ENCODE results near the gene CCDC27.
"Not testable (repeated sequence)": the region's sequence is repeated elsewhere in the genome, so short reads cannot be mapped to it uniquely, and the experiment has no call there.

CCDC27 gene

DNA sequence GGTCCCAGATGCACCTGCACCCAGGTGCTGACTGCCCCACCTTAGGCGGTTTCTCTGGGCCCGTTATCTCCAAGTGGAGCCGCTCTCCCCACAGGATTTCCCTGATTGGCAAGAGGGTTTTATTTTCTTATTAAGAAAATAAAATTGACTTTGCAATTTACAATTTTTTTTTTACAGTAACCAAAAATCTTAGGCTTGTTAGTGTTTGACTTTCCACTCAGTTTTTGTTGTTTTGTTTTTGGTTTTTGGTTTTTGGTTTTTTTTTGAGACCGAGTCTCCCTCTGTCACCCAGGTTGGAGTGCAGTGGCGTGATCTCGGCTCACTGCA lies 4.8 kb upstream of the CCDC27 start:
- Histone ChIP-seq H3K4me1 (ENCODE audit: control insufficient read depth, insufficient read depth, low read length) (peaks cover 19% of the 10 kb centered on the region), H3K27me3 (ENCODE audit: control insufficient read depth, insufficient read depth, low read length) (peaks cover 15% of the 10 kb centered on the region; the same call in 1 of the 2 replicates), H3K9ac (ENCODE audit: low read length) (no peak overlapping the region), H3K9me3 (ENCODE audit: control insufficient read depth, insufficient read depth, low read depth, low read length) (no peaks in the 10 kb centered on the region), H3K4me3 (ENCODE audit: low read depth, low read length) (peak overlapping the region; percentile 62; the same call in 1 of the 2 replicates), H3K36me3 (ENCODE audit: control insufficient read depth, insufficient read depth, low read length) (peaks cover 13% of the 10 kb centered on the region), H3K27ac (ENCODE audit: low read depth, low read length) (no peak overlapping the region)

DNA sequence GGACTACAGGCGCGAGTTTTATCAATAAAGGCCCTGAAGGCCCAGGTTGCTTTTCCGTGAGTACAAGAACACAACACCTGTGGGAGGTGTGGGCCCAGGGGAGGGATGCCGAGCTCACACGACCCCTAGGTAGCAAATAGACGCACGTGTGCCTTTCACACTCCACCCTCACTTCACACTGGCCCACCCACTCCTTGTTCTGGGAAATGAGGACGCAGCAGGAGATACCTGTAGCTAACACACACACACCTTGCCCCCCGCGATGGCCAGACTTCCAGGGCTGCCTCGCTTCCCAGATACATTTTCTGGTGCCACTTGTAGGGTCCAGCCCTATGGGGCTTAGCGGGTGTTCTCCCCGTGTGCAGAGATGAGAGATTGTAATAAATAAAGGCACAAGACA lies 4.3 kb upstream of the CCDC27 start:
- Histone ChIP-seq H3K9ac (ENCODE audit: low read length) (no peak overlapping the region), H3K27me3 (ENCODE audit: control insufficient read depth, insufficient read depth, low read length) (peaks cover 18% of the 10 kb centered on the region; the same call in 1 of the 2 replicates), H3K4me3 (ENCODE audit: low read depth, low read length) (no peak overlapping the region)

DNA sequence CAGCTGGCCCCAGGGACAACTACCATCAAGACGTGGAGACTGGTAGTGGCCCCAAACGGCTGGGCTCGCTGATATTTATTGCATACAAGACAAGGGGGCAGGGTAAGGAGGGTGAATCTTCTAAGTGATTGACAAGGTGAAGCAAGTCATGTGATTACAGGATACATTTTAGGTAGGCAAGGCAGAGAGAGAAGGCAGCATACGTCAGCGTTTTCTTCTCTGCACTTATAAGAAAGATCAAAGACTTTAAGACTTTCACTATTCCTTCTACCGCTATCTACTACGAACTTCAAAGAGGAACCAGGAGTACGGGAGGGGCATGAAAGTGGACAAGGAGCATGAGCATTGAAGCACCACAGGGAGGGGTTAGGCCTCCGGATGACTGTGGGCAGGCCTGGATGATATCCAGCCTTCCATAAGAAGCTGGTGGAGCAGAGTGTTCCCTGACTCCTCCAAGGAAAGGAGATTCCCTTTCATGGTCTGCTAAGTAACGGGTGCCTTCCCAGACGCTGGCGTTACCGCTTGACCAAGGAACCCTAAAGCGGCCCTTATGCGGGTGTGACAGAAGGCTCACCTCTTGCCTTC lies 3.8 kb upstream of the CCDC27 start:
- not testable (repeated sequence) for H3K9me3 ChIP-seq (ENCODE audit: control insufficient read depth, insufficient read depth, low read depth, low read length); H3K27ac ChIP-seq (ENCODE audit: low read depth, low read length)

More for the DNA sequence above, 4.3 kb upstream of the CCDC27 start:
- H3K4me1 ChIP-seq (ENCODE audit: control insufficient read depth, insufficient read depth, low read length), result peaks cover 19% of the 10 kb centered on the region
- peaks cover 9% of the 10 kb centered on the region for H3K36me3 ChIP-seq (ENCODE audit: control insufficient read depth, insufficient read depth, low read length)
- H3K27ac ChIP-seq (ENCODE audit: low read depth, low read length), result no peak overlapping the region
- no peaks in the 10 kb centered on the region for H3K9me3 ChIP-seq (ENCODE audit: control insufficient read depth, insufficient read depth, low read depth, low read length)

DNA sequence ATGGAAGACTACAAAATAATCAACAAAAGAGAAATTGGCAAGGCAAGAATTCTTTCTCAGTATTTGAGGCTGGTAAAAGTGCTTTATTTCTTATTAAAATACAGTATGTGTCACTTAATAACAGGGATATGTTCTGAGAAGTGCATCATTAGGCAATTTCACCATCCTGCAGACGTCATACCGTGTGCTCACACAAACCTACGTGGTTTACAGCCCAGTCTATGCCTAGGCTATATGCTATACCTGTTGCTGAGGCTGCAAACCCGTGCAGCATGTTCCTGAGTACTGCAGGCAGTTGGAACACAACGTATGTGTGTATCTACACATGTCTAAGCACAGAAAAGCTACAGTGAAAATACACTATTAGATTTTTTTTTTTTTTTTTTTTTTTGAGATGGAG lies 2.7 kb upstream of the CCDC27 start:
- Histone ChIP-seq H3K27ac (ENCODE audit: low read depth, low read length) (no peak overlapping the region), H3K9me3 (ENCODE audit: control insufficient read depth, insufficient read depth, low read depth, low read length) (no peaks in the 10 kb centered on the region), H3K9ac (ENCODE audit: low read length) (no peak overlapping the region), H3K4me1 (ENCODE audit: control insufficient read depth, insufficient read depth, low read length) (peaks cover 19% of the 10 kb centered on the region), H3K4me3 (ENCODE audit: low read depth, low read length) (no peak overlapping the region), H3K36me3 (ENCODE audit: control insufficient read depth, insufficient read depth, low read length) (peaks cover 5% of the 10 kb centered on the region; the same call in 1 of the 2 replicates), H3K27me3 (ENCODE audit: control insufficient read depth, insufficient read depth, low read length) (peaks cover 18% of the 10 kb centered on the region; the same call in 1 of the 2 replicates)

More for the DNA sequence above, 3.8 kb upstream of the CCDC27 start:
- not testable (repeated sequence) for H3K9ac ChIP-seq (ENCODE audit: low read length); H3K36me3 ChIP-seq (ENCODE audit: control insufficient read depth, insufficient read depth, low read length); H3K4me3 ChIP-seq (ENCODE audit: low read depth, low read length)
- peaks cover 18% of the 10 kb centered on the region; the same call in 1 of the 2 replicates for H3K27me3 ChIP-seq (ENCODE audit: control insufficient read depth, insufficient read depth, low read length)
- H3K4me1 ChIP-seq (ENCODE audit: control insufficient read depth, insufficient read depth, low read length), result peaks cover 19% of the 10 kb centered on the region

DNA sequence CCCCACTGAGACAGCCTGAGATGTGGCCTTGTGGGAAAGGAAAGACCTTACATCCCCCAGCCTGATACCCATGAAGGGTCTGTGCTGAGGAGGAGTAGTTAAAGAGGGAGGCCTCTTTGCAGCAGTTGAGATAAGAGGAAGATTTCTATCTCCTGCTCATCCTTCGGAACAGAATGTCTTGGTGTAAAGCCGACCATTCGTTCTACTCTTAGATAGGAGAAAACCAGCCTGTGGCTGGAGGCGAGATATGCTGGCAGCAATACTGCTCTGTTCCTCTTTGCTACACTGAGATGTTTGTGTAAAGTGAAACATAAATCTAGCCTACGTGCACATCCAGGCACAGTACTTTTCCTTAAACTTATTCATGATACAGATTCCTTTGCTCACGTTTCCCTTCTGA lies 1.5 kb upstream of the CCDC27 start:
- no peaks in the 10 kb centered on the region for H3K36me3 ChIP-seq (ENCODE audit: control insufficient read depth, insufficient read depth, low read length)
- H3K27me3 ChIP-seq (ENCODE audit: control insufficient read depth, insufficient read depth, low read length), result peaks cover 18% of the 10 kb centered on the region; the same call in 1 of the 2 replicates
- no peak overlapping the region for H3K4me3 ChIP-seq (ENCODE audit: low read depth, low read length)
- peaks cover 7% of the 10 kb centered on the region for H3K4me1 ChIP-seq (ENCODE audit: control insufficient read depth, insufficient read depth, low read length)
- H3K9me3 ChIP-seq (ENCODE audit: control insufficient read depth, insufficient read depth, low read depth, low read length), result no peaks in the 10 kb centered on the region
- H3K27ac ChIP-seq (ENCODE audit: low read depth, low read length), result no peak overlapping the region
- no peak overlapping the region for H3K9ac ChIP-seq (ENCODE audit: low read length)

DNA sequence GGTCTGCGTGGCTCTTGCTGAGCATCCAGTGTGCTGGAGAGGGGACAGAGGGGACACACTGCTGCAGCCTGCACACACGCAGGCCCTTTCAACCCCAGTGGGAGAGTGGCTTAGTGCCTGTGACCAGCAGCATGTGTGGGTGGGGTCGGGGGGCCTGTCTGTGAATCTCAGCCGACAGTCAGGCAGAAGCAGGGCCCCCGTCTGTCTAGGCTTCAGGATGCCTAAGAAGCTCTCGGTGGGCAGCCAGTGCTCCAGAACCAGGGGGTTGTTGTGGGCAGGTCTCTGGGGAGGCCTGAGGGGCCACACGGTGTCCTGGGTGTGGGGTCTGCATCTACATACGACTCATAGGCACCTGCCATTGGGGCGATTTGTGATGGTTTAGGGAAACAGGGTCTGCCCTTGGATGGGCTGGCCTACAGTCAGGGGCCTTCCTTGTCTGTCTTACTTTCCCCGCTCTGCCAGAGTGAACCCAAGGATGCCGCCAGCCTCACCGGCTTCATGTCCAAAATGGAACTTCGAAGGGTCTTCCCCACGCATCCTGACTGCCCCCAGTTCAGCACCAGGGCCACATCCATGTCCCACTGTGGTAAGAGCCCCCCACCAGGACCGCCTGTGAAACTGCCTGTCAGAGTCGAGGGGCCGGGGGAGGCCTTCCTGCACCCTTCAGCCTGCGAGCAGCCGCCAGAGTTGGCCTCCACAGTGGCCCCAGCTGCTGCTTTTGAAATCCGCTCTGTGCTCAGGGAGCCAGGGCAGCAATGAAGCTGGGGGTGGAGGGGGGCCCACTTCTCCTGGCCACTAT lies 1.6 kb downstream of the CCDC27 start:
- Histone ChIP-seq H3K27ac (ENCODE audit: low read depth, low read length) (no peak overlapping the region), H3K4me1 (ENCODE audit: control insufficient read depth, insufficient read depth, low read length) (no peaks in the 10 kb centered on the region), H3K4me3 (ENCODE audit: low read depth, low read length) (no peak overlapping the region), H3K9me3 (ENCODE audit: control insufficient read depth, insufficient read depth, low read depth, low read length) (no peaks in the 10 kb centered on the region), H3K36me3 (ENCODE audit: control insufficient read depth, insufficient read depth, low read length) (no peaks in the 10 kb centered on the region), H3K9ac (ENCODE audit: low read length) (no peak overlapping the region), H3K27me3 (ENCODE audit: control insufficient read depth, insufficient read depth, low read length) (peaks cover 24% of the 10 kb centered on the region)

DNA sequence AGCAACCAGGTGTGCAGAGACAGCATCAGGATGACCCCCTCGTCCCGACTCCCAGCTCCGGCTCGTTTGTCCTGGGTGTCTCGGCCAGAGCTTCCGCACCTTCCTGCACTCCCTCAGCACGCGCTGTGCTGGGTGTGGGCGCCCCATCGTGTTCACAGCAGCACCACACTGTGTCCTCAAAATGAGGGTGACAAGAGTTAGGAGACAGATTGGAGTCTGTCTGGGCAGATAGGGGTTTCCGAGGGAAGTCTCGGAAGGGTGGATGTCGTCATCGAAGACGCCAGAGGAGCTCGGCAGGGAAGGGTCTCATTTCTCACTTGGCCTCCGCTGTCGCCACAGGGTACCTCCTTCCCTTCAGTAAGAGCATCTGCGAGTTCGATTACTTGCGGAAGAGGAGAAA lies 4.1 kb downstream of the CCDC27 start:
- H3K9ac ChIP-seq (ENCODE audit: low read length), result no peak overlapping the region
- H3K4me1 ChIP-seq (ENCODE audit: control insufficient read depth, insufficient read depth, low read length), result no peaks in the 10 kb centered on the region
- no peaks in the 10 kb centered on the region for H3K36me3 ChIP-seq (ENCODE audit: control insufficient read depth, insufficient read depth, low read length)
- H3K27me3 ChIP-seq (ENCODE audit: control insufficient read depth, insufficient read depth, low read length), result peaks cover 11% of the 10 kb centered on the region
- H3K27ac ChIP-seq (ENCODE audit: low read depth, low read length), result no peak overlapping the region
- no peaks in the 10 kb centered on the region for H3K9me3 ChIP-seq (ENCODE audit: control insufficient read depth, insufficient read depth, low read depth, low read length)
- no peak overlapping the region for H3K4me3 ChIP-seq (ENCODE audit: low read depth, low read length)

DNA sequence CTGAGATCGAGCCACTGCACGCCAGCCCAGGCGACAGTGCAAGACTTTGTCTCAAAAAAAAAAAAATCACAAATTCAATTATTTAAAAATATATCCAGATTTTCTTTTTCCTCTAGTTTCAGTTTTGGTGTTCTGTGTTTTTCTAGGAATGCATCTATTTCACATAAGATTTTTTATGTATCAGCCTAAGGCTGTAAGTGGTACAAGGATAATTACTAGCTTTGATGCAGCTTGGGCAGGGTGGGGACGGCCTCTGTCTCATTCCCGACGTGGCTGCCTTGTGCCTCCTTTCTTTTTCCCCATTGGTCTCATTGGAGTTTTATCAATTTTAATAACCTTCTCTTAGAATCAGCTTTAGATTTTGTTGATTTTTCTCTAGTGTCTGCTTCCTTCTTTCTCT lies 6.9 kb downstream of the CCDC27 start:
- Histone ChIP-seq H3K4me3 (ENCODE audit: low read depth, low read length) (no peak overlapping the region), H3K27me3 (ENCODE audit: control insufficient read depth, insufficient read depth, low read length) (peaks cover 6% of the 10 kb centered on the region), H3K27ac (ENCODE audit: low read depth, low read length) (no peak overlapping the region), H3K4me1 (ENCODE audit: control insufficient read depth, insufficient read depth, low read length) (no peaks in the 10 kb centered on the region), H3K9ac (ENCODE audit: low read length) (no peak overlapping the region), H3K9me3 (ENCODE audit: control insufficient read depth, insufficient read depth, low read depth, low read length) (no peaks in the 10 kb centered on the region), H3K36me3 (ENCODE audit: control insufficient read depth, insufficient read depth, low read length) (no peaks in the 10 kb centered on the region)

DNA sequence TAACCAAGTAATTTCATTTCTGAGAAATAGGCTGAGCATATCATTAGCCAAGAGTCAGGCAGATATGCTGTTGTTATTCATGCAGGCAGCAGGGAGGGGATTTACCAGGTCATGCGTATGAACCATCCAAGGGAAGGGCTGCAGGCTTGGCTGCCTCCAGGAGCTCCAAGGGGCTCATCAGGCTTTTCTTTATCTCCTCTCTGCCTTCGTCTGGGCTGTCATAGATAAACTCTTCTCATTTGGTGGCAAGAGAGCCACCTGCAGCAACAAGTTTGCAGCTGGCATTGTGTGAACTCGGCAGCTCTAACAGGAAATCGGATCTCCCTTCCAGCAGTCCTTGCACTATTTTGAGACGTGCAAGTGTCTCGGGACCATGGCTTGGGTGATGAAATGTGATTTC lies 7.5 kb downstream of the CCDC27 start:
- Histone ChIP-seq H3K27me3 (ENCODE audit: control insufficient read depth, insufficient read depth, low read length) (peaks cover 6% of the 10 kb centered on the region), H3K9me3 (ENCODE audit: control insufficient read depth, insufficient read depth, low read depth, low read length) (no peaks in the 10 kb centered on the region), H3K36me3 (ENCODE audit: control insufficient read depth, insufficient read depth, low read length) (no peaks in the 10 kb centered on the region), H3K4me3 (ENCODE audit: low read depth, low read length) (no peak overlapping the region), H3K4me1 (ENCODE audit: control insufficient read depth, insufficient read depth, low read length) (no peaks in the 10 kb centered on the region), H3K27ac (ENCODE audit: low read depth, low read length) (no peak overlapping the region), H3K9ac (ENCODE audit: low read length) (no peak overlapping the region)

DNA sequence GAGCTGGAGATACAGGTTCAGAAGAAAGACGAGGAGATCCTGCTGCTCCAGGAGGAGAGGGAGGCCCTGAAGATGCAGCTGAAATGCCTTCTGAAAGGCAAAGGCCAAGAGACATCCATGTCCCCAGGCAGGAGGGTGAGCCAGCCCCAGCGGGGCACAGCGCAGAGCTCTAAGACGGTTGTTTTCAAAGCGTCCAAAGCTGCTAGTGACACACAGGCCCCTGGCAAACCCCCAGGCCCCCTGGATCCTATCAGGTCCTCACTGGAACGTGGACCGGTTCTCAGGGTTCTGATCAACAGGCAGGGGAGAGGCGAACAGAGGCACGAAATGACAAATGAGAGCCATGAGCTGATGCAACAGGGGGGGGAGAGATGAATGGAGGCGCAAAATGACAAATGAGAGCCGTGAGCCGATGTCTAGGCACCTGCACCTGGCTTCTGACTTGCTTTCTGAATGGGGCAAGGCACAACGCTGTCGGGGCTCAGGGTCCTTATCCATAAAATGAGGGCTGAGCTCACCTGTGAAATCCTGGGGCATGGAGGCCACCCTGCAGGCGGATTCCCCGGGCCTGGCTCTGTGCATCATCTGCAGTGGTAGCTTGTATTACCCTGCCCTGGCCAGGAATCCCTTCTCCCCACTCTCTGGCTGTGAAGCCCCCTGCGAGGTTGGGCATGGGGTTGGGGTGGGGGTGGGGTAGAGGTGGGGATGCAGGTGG lies 9.2 kb downstream of the CCDC27 start:
- Histone ChIP-seq H3K27ac (ENCODE audit: low read depth, low read length) (no peak overlapping the region), H3K27me3 (ENCODE audit: control insufficient read depth, insufficient read depth, low read length) (peaks cover 6% of the 10 kb centered on the region), H3K36me3 (ENCODE audit: control insufficient read depth, insufficient read depth, low read length) (no peaks in the 10 kb centered on the region), H3K9me3 (ENCODE audit: control insufficient read depth, insufficient read depth, low read depth, low read length) (no peaks in the 10 kb centered on the region), H3K4me3 (ENCODE audit: low read depth, low read length) (no peak overlapping the region), H3K9ac (ENCODE audit: low read length) (no peak overlapping the region), H3K4me1 (ENCODE audit: control insufficient read depth, insufficient read depth, low read length) (no peaks in the 10 kb centered on the region)
